Femur (tissue), 1 donor: Measurements from ENCODE around the gene MYBPH.

Experiments
- DNase-seq: peaks from one replicate; pipeline ENCODE4 v3.0.0-alpha.2; 2017

The MYBPH gene

DNA sequence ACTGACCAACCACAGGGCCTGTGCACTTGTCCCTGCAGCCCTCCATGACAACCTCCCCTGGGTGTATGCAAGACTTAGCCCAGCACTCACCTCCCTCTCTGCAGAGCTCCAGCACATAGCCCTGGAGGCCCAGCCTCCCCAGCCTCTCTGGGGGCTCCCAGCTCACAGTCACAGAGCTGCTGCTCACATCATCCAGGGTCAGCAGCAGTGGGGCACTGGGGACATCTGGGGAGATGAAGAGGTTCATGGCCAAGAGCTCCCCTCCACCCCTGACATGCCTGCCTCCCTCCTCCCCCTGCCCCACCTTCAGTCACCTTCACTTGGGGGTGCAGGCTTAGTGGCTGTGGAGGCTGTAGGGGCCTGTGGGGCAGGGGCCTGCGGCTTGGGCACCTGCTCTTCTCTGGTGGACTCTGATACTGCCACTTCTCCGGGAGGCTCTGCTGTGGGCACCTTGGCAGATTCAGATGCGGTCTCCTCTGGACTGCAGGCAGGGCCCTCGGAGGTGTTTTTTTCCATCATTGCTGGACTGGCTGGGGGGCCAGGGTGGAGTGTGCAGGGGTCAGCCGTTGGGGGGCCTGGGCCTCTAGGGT lies at the start of gene MYBPH:
TSS of gene MYBPH (minus strand) at position 590 of the 590 bp plus-strand sequence. CDS start at position 519, 71 bp downstream.
- DNase-seq, result no peak

- no peak for DNase-seq
These were observed 49.4 kb upstream of the MYBPH start for GRCh38 chr1:203225071-203225470.

DNA sequence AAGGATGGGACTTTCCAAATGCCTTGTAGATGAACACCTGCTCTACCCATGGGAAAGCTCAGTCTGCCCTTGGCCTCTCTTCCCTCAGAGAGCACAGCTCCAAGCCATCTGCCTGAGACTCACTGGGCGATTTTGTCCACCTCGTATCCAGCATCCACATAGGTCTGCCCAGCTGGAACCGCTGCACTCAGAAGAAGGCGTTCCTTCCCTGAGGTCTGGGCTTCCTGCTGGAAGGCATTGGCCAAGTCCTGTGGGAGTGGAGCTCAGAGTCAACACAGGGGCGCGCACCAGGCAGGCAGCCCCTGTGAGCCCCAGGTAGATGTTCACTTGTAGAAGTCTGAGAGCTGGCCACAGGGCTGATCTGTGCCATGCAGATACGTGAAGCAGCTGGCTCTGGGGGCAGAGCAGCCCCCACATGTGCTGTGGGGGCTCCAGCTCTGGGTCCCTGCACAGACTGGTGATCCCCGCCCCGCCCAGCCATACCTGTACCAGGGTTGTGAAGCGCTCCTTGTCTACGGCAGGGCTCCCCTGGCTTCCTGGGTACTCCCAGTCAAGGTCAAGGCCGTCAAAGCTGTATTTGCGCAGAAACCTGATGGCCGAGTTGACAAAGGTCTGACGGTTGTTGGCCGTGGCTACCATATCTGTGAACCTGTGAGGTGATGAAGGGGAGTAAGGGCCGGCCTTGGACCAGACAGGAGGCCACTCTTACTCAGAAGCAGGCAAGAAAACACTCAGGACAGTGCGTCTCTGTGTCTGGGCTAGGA lies 47.6 kb upstream of the MYBPH start:
- DNase-seq, result no peak

DNA sequence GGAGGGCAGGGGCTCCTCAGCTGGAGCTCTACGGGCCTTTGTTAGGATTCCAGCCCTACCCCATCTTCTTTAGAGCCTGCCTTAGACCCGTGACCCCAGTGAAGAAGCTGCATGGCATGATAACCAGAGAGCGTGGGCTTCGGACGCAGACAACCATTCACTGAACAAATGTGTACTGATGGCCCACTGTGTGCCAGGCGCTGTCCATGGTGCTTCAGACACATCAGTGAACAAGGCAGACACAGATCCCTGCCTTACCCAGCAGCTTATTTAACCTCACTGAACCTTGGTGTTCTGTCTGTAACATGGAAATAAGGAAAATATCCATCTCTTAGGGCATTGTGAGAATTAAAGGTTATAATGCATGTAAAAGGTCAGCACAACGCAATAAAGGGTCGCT lies 44.3 kb upstream of the MYBPH start:
- DNase-seq, result no peak

- DNase-seq, result no peak
These were observed 43.5 kb upstream of the MYBPH start for GRCh38 chr1:203219171-203219570.

DNA sequence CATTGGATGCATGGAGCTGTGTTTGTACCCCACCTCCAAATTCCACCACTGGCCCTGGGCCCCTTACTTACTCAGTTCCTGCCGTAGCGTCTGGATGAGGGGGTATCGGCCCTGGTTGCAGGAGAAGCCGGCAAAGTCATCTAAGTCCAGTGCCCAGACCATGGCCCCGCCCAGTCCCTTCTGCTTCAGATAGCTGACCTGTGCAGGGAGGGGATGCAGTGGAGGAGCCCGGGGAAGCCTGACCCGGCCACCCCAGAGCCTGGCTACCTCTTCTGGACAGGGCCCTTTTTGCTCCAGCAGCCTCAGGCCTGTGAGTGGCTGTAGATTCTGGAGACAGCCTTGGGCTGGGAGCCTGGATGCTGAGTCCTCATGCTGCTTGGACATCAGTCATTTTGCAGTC lies 42.0 kb upstream of the MYBPH start:
- no peak for DNase-seq

DNA sequence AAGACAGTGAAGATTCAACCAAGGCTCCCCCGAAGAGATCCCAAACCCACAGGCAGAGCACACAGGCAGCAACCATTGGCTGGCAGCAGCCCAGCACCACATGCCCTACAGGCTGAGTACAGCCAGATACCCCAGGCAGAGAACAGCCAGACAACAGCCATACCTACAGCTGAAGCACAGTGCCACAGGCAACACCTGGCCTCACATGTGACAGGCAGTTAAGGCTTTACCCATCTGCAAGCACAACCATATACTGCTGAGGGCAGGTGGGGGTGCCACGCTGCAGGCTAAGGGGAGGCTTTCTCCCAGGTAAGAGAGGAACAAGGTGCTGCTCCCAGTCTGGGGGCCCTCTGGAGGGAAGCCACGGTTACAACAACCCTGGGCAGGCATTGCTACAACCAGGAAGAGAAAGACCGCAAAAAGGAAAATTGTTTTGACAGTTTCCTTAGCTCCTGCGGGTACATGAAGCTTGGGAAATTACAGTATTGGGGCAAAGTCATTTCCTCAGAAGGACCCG lies 41.6 kb upstream of the MYBPH start:
- DNase-seq, result no peak

DNA sequence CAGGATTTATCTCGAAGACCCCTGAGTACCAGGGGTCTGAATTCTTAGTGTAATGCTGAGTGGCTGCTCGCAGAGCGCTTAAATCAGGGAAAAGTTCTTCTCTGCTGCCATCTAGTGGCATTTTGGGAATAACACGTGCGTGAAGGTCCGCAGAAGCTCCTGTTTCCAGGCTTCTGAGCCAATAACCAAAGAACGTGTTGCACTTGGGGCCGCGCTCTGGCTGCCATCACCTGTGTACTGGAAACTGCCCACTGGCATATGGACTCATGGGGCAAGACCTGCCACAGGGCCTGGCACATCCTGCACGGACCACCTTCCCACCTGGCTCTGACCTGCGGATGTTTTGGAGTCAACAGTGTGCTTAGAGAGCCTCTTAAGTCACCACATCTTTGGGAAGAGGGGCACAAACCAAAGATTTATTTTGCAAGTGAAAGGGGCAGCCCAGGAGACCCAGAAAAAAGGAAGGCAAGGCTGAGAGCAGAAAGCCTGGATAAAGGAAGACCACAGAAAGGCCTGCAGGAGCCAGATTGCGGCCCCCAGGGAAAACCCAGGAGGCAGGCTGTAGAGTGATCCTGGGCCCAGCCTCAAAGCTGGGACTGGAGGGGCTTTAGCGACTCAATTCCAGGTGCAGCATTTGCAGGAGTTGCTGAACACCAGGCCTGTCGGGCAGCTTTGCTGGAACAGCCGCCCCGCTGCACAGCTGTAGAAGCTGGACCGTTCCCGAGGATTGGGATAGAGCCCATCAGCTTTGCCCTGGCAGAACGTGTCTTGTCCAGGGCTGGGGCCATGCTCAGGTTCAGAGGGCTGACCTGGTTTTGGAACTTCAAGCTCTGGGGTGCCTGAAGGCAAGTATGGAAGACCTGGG lies 40.9 kb upstream of the MYBPH start:
- DNase-seq, result peak; percentile 74

GRCh38 chr1:203215573-203215972 lies 39.9 kb upstream of the MYBPH start:
- no peak for DNase-seq

DNA sequence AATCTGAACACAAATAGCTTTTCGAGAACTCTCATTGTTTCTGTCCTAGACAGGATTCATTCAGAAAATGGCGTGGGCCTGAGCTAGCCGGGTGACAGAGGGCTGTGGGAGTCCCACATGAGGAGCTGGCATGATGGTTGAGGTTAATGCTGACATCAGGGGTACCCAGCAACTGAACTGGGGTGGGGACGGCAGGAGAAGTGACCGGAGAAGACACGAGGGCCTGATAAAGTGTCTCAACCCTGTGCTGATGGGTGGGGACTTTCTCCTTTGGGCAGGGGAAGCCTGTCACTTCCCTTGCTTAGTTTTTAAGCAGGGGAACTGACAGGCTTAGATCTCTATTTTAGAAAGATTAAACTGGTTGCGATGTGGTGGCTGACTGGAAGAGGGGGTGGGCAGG lies 39.2 kb upstream of the MYBPH start:
- DNase-seq, result no peak

- no peak for DNase-seq
These were observed 37.5 kb upstream of the MYBPH start for GRCh38 chr1:203213126-203213525.

DNA sequence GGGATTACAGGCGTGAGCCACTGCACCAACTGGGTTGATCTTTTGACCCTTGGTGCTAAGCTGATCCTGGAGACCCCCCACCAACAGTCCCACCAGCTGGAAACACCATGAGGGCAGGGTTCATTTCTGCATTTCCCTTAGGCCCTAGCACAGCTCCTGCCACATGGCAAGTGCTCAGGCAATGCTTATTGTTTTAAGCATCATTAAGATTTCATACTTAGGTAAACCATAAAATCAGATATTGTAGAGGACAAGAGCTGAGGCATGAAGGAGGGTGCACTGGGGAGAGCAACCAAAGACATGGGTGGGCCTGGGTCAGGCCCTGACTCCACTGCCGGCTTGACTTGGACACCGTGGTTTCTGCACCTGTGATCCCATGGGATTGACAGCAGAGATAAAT lies 36.2 kb upstream of the MYBPH start:
- DNase-seq, result no peak

- DNase-seq, result no peak
These were observed 35.4 kb upstream of the MYBPH start for GRCh38 chr1:203210988-203211387.

- no peak for DNase-seq
These were observed 34.7 kb upstream of the MYBPH start for GRCh38 chr1:203210350-203210749.

- no peak for DNase-seq
These were observed 32.6 kb upstream of the MYBPH start for GRCh38 chr1:203208181-203208580.

DNA sequence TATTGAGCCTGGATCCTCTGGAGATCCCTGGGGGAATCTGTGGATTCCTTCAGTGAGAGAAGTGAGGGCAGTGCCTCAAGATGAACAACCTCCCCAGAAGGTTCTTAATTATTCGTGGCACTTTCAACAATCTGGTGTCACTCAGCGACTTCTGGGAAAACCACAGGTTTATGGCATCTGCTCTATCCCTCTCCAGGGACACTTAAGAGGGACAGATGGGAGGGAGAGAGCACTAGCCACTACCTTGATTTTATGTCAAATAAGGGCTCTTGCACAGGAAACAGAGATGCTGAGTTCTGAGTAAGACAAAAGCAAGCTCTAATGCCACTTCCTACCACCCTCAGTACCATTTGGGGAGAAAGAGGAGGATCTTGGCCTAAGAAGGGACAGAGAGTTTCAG lies 32.1 kb upstream of the MYBPH start:
- DNase-seq, result no peak

DNA sequence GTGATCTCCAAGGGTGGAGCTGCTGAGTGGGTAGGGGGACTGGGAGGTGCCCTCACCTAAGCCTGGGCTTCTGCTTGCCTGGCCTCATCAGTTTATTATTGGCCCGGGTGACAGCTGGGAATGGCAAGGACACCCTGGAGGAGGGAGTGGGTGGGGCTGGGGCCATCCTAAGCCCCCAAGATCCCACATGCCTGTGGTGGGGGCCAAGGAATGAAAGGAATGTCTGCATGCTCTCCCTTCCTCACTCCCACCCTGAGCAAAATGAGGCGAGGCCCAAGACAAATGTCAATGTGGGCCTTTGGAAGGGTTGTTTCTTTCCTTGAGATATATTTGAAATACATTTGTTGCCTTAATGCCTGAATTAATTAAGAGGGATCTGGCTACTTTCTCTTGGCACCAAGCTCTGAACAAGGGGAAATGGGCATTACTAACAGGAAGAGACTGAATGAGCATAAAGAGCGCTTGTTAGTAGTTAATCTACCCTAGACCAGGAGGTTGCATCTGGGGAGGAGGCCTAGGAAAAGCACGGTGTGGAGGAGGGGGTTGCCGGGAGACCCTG lies 30.6 kb upstream of the MYBPH start:
- peak; percentile 59 for DNase-seq

- DNase-seq, result no peak
These were observed 29.1 kb upstream of the MYBPH start for GRCh38 chr1:203204756-203205155.

DNA sequence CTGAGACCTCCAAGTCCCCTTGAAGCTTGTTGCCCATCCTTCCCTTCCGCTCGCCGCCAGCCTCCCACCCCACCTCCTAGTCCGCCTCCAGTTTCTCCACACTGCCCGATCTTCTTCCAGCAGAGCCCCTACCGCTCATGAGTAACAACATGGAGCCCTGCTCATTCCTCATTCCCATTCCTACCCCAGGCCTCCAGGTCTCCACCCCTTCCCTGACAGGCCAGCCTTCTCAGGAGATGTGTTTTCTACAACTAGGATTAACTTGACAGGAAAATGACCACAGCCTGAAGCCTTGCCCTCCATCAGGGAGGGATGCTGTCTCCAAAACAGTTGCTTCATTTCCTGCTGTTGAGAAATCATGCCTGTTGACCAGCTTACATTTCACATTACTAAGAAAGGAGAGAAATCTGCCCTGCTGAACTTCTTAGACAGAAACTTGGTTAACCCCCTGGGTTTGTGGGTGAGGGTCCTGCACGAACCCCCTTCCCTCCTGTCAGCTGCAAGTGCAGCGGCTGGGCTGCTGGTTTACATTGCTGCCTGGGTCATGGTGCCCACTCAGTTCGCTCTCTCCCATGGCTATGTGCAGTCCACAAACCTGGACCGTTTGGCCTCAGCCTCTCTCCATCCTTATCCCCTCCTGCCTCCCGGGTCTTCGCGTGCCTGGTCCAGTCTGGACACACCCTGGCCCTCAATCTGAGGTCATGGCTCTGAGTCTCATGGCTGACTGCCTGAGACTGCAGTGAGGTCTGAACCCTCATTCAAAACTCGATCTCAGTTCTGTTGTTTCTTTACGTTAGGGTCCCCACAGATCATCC lies 27.0 kb upstream of the MYBPH start:
- no peak for DNase-seq

DNA sequence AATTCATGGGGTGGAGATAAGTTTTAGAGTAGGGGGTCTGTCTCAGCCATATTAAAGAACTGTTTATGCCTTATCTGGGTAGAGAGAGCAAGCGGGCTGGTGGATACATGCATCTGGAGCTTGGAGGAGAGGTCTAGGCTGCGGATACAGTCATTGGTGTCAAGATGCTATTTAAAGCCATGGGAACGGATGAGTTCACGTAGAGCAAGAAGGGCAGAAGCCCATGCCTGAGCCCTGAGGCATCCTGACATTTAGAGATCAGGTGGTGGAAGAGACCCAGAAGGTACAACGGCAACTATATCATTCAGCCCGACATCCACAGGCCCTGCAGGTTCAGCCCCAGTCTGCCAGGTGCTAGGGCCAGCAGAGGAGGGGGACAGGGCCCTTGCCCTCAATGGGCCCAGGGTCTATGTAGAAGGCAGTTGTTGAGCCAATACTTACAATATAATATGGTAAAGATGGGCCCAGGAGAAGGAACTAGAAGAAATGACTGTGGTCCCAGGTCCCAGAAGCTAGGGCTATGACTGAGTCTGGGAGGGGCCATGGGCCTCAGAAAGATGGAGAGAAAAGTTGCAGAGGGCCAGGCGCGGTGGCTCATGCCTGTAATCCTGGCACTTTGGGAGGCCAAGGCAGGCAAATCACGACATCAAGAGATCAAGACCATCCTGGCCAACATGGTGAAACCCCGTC lies 26.0 kb upstream of the MYBPH start:
- DNase-seq, result no peak

- DNase-seq, result no peak
These were observed 25.3 kb upstream of the MYBPH start for GRCh38 chr1:203200916-203201315.
